Mesenchymal stem cell (in vitro differentiated cells and primary cell): ENCODE data around the gene SLIT3.

Experiments
- DNase-seq: peaks from one replicate; pipeline ENCODE4 v3.0.0-alpha.2; 2013
- H2AFZ ChIP-seq: one replicate; pipeline ENCODE4 v1.6.1; 2013; ENCODE audit warnings: low read depth, mild to moderate bottlenecking, control low read depth, inconsistent platforms, low read length, moderate library complexity
- H2AK5ac ChIP-seq: 2 replicates; pipeline ENCODE4 v1.6.1; 2013; ENCODE audit warnings: low read length, moderate library complexity, mild to moderate bottlenecking, inconsistent platforms; ENCODE audit not compliant: severe bottlenecking
- H2BK120ac ChIP-seq: one replicate; pipeline ENCODE4 v1.6.1; 2013; ENCODE audit warnings: low read depth, mild to moderate bottlenecking, inconsistent platforms, low read length, moderate library complexity
- H2BK12ac ChIP-seq, 2 experiments: one replicate each; pipeline ENCODE4 v1.6.1; 2013; ENCODE audit warnings: inconsistent platforms in 2 of 2, low read length in 2 of 2, mild to moderate bottlenecking in 2 of 2, moderate library complexity in 2 of 2, control low read depth in 1 of 2
- H2BK15ac ChIP-seq: one replicate; pipeline ENCODE4 v1.6.1; 2013; ENCODE audit warnings: mild to moderate bottlenecking, low read depth, inconsistent platforms; ENCODE audit not compliant: poor library complexity, severe bottlenecking
- H2BK5ac ChIP-seq: 2 replicates; pipeline ENCODE4 v1.6.1; 2013; ENCODE audit warnings: low read depth, mild to moderate bottlenecking, low read length, control low read depth, inconsistent platforms; ENCODE audit not compliant: poor library complexity, severe bottlenecking
- H3K14ac ChIP-seq, 2 experiments: one replicate each; pipeline ENCODE4 v1.6.1; 2013; ENCODE audit warnings: inconsistent platforms in 2 of 2, low read length in 2 of 2, control low read depth in 1 of 2, mild to moderate bottlenecking in 1 of 2, moderate library complexity in 1 of 2
- H3K18ac ChIP-seq, 2 experiments: one replicate each; pipeline ENCODE4 v1.6.1; 2013; ENCODE audit warnings: inconsistent platforms in 2 of 2, low read length in 2 of 2, control low read depth in 1 of 2, low read depth in 1 of 2, mild to moderate bottlenecking in 1 of 2
- H3K23ac ChIP-seq, 2 experiments: one replicate each; pipeline ENCODE4 v1.6.1; 2013; ENCODE audit warnings: inconsistent platforms in 2 of 2, low read length in 2 of 2, mild to moderate bottlenecking in 2 of 2, moderate library complexity in 2 of 2, control low read depth in 1 of 2
- H3K27ac ChIP-seq: 2 replicates; pipeline ENCODE4 v1.5.1; 2013; ENCODE audit warnings: mild to moderate bottlenecking, moderate library complexity, low read length, control low read depth, inconsistent platforms; ENCODE audit not compliant: poor library complexity, severe bottlenecking
- H3K27me3 ChIP-seq, 2 experiments: 2 replicates each; pipeline versions ENCODE4 v1.6.1 to v1.7.0; 2013; ENCODE audit warnings: low read length in 2 of 2, mild to moderate bottlenecking in 2 of 2, moderate library complexity in 2 of 2, control low read depth in 1 of 2, inconsistent platforms in 1 of 2; ENCODE audit not compliant: control insufficient read depth in 1 of 2, insufficient read depth in 1 of 2
- H3K36me3 ChIP-seq, 2 experiments: 2 replicates each; pipeline versions ENCODE4 v1.6.1 to v1.7.0; 2013; ENCODE audit warnings: low read length in 2 of 2, control low read depth in 1 of 2, inconsistent platforms in 1 of 2, low read depth in 1 of 2, mild to moderate bottlenecking in 1 of 2; ENCODE audit not compliant: insufficient read depth in 2 of 2, control insufficient read depth in 1 of 2
- H3K4ac ChIP-seq, 2 experiments: one replicate each; pipeline ENCODE4 v1.6.1; 2013; ENCODE audit warnings: inconsistent platforms in 2 of 2, low read length in 2 of 2, mild to moderate bottlenecking in 2 of 2, moderate library complexity in 2 of 2, control low read depth in 1 of 2, low read depth in 1 of 2
- H3K4me1 ChIP-seq: 2 replicates; pipeline ENCODE4 v1.6.1; 2013; ENCODE audit warnings: low read depth, low read length, control low read depth; ENCODE audit not compliant: control insufficient read depth, insufficient read depth
- H3K4me2 ChIP-seq: 2 replicates; pipeline ENCODE4 v1.6.1; 2013; ENCODE audit warnings: low read length, mild to moderate bottlenecking, inconsistent platforms; ENCODE audit not compliant: poor library complexity, severe bottlenecking
- H3K4me3 ChIP-seq, 2 experiments: 2 replicates each; pipeline versions ENCODE4 v1.5.1 to v1.7.0; 2013; ENCODE audit warnings: low read length in 2 of 2, mild to moderate bottlenecking in 2 of 2, control low read depth in 1 of 2, low read depth in 1 of 2; ENCODE audit not compliant: insufficient read depth in 1 of 2
- H3K79me1 ChIP-seq: replicated peaks from 2 replicates; pipeline ENCODE4 v1.6.1; 2013; ENCODE audit warnings: mild to moderate bottlenecking, control low read depth, low read length, inconsistent platforms; ENCODE audit not compliant: poor library complexity, severe bottlenecking
- H3K9ac ChIP-seq: 2 replicates; pipeline ENCODE4 v1.7.0; 2013; ENCODE audit warnings: mild to moderate bottlenecking, low read length, moderate library complexity
- H3K9me3 ChIP-seq: 2 replicates; pipeline ENCODE4 v1.7.0; 2013; ENCODE audit warnings: mild to moderate bottlenecking, low read length; ENCODE audit not compliant: control insufficient read depth
- H4K8ac ChIP-seq: one replicate; pipeline ENCODE4 v1.6.1; 2013; ENCODE audit warnings: inconsistent platforms, mild to moderate bottlenecking, low read length, moderate library complexity
- H4K91ac ChIP-seq: one replicate; pipeline ENCODE4 v1.6.1; 2013; ENCODE audit warnings: mild to moderate bottlenecking, low read length, inconsistent platforms
- WGBS: methylation state at CpG from one replicate; pipeline ENCODE4 v1.1.7; 2013; ENCODE audit warnings: mixed read lengths; 5-methylcytosine and 5-hydroxymethylcytosine counted together

SLIT3 gene

DNA sequence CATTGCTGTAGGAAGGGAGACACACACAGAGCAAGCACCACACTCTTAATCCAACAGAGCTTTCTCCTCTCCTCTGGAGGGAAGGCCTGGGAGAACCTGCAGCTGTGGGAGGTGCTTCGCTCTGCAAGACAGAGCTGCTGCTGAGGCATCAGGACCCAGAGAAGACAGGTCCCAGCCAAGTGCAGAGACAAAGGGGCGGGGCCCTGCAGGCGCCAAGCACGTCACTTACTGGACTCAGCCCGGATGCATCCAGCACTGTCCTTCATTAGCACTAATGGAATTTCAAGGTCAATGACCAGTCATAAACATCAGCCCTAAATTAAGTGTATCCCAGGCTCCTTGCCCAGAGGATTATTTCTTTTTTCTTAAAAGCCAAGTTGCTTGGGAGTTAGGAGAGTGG, 384.7 kb downstream of the SLIT3 start:
- H3K4me3 ChIP-seq = peak overlapping the region in 1 of 2 experiments; percentile 20
- H4K8ac ChIP-seq = no peak overlapping the region
- H2AK5ac ChIP-seq = no peak overlapping the region
- no peak overlapping the region for H3K4ac ChIP-seq
- DNase-seq = peak; percentile 28
- H3K36me3 ChIP-seq = no peaks in the 10 kb centered on the region
- H2BK120ac ChIP-seq = no peak overlapping the region
- 13% methylated on average over 5 of the region's 5 CpGs for WGBS
- H2BK5ac ChIP-seq = no peak overlapping the region
- no peak overlapping the region for H3K4me2 ChIP-seq
- H3K4me1 ChIP-seq = no peaks in the 10 kb centered on the region
- no peak overlapping the region for H3K23ac ChIP-seq
- no peak overlapping the region for H3K18ac ChIP-seq
- H2BK15ac ChIP-seq = no peak overlapping the region
- H3K9me3 ChIP-seq = no peaks in the 10 kb centered on the region
- H4K91ac ChIP-seq = no peak overlapping the region
- no peak overlapping the region for H2AFZ ChIP-seq
- no peaks in the 10 kb centered on the region for H3K79me1 ChIP-seq
- peak overlapping the region; percentile 55 for H3K9ac ChIP-seq
- H2BK12ac ChIP-seq = no peak overlapping the region
- no peak overlapping the region for H3K14ac ChIP-seq
- peaks cover 0 to 30% of the 10 kb centered on the region in 2 experiments for H3K27me3 ChIP-seq
- H3K27ac ChIP-seq = no peak overlapping the region

DNA sequence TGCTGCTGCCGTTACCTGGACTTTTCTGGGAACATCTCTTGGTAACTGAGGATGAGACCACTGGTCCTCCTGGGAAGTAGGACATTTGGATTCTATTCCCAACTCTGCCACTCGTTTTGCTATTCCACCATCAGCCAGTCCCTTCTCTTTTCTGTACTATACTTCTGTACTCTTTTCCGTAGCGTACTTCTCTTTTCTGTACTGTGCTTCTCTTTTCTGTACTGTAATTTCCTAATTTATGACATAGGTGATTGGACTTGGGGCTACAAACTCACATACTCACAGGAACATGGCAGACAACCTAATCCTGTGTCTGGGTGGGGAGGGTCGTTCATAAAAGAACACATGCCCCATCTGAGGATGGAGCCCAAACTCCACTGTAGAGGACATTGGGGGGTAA, 386.4 kb downstream of the SLIT3 start:
- no peak overlapping the region for H2BK120ac ChIP-seq
- H3K27me3 ChIP-seq = peaks cover 0 to 19% of the 10 kb centered on the region in 2 experiments
- no peak overlapping the region for H2BK5ac ChIP-seq
- 75% methylated on average over 3 of the region's 5 CpGs for WGBS
- no peak overlapping the region for H2AK5ac ChIP-seq
- H3K9me3 ChIP-seq = no peaks in the 10 kb centered on the region
- no peak overlapping the region for H3K4me3 ChIP-seq
- no peaks in the 10 kb centered on the region for H3K36me3 ChIP-seq
- H3K4me1 ChIP-seq = no peaks in the 10 kb centered on the region
- no peak overlapping the region for H3K4me2 ChIP-seq
- no peaks in the 10 kb centered on the region for H3K79me1 ChIP-seq
- H4K8ac ChIP-seq = no peak overlapping the region
- no peak overlapping the region for H3K4ac ChIP-seq
- no peak overlapping the region for H3K14ac ChIP-seq
- no peak overlapping the region for H2BK15ac ChIP-seq
- H3K18ac ChIP-seq = no peak overlapping the region
- no peak overlapping the region for H3K27ac ChIP-seq
- H3K9ac ChIP-seq = no peak overlapping the region
- H3K23ac ChIP-seq = no peak overlapping the region
- H2BK12ac ChIP-seq = no peak overlapping the region
- H4K91ac ChIP-seq = no peak overlapping the region
- DNase-seq = no peak
- H2AFZ ChIP-seq = no peak overlapping the region

DNA sequence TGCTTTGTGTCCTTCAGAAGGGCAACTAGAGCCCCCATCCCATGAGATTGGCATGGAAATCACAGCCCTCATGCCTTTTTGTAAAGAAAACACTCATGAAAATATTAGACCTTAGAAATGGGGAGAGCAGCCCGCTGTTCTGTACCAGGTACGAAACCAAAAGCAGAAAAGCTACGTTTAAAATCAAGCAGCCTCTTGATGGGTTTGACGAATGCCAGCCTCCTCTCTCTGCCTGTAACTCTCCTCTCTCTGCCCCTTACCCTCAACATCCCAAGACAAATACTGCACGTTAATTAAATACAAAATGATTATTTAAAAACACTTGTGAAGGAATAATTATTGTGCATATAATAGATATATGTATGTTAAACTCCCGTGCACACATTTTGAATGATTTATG, 390.1 kb downstream of the SLIT3 start:
- Histone ChIP-seq H2BK12ac (no peak overlapping the region), H2AK5ac (no peak overlapping the region), H2BK5ac (no peak overlapping the region), H3K9me3 (no peaks in the 10 kb centered on the region), H3K18ac (no peak overlapping the region), H3K23ac (no peak overlapping the region), H4K91ac (no peak overlapping the region), H2BK15ac (no peak overlapping the region), H3K79me1 (no peaks in the 10 kb centered on the region), H3K9ac (no peak overlapping the region), H3K27me3 (peaks cover 0 to 21% of the 10 kb centered on the region in 2 experiments), H2AFZ (no peak overlapping the region), H3K4me2 (no peak overlapping the region), H2BK120ac (no peak overlapping the region), H3K4me3 (no peak overlapping the region), H3K27ac (no peak overlapping the region), H3K36me3 (no peaks in the 10 kb centered on the region), H3K4me1 (peaks cover 2% of the 10 kb centered on the region), H3K4ac (no peak overlapping the region), H4K8ac (no peak overlapping the region), H3K14ac (no peak overlapping the region)
- 51% methylated on average over 4 of the region's 6 CpGs for WGBS
- DNase-seq = no peak

- Histone ChIP-seq H3K9ac (no peak overlapping the region), H2AFZ (no peak overlapping the region), H2BK120ac (no peak overlapping the region), H2BK5ac (no peak overlapping the region), H3K4me2 (no peak overlapping the region), H3K27ac (no peak overlapping the region), H4K8ac (no peak overlapping the region), H2BK12ac (no peak overlapping the region), H3K4me1 (peaks cover 3% of the 10 kb centered on the region), H3K27me3 (peaks cover 0 to 17% of the 10 kb centered on the region in 2 experiments), H4K91ac (no peak overlapping the region), H3K79me1 (no peaks in the 10 kb centered on the region), H3K9me3 (no peaks in the 10 kb centered on the region), H3K4ac (no peak overlapping the region), H3K14ac (no peak overlapping the region), H2BK15ac (no peak overlapping the region), H2AK5ac (no peak overlapping the region), H3K18ac (no peak overlapping the region), H3K4me3 (no peak overlapping the region), H3K36me3 (no peaks in the 10 kb centered on the region), H3K23ac (no peak overlapping the region)
- DNase-seq = peak; percentile 4
- 55% methylated on average over 9 of the region's 9 CpGs for WGBS
Observed at GRCh38 chr5:168908207-168908606, 392.7 kb downstream of the SLIT3 start.
